Activated B cell treated with CpG ODN at 0.5 μM for 24 hours (primary cell): ENCODE data around the gene NUCKS1. TPM values are rescaled to one million over a fixed set of nuclear protein-coding genes. Genes with fewer than 3 reads are reported as not detected.

Source experiments
- ATAC-seq: fragments of 200-7000 bp; cut with Tn5 transposase; one replicate; pipeline ENCODE4 v1.10.0; 2021; ENCODE audit warnings: low read depth, mild to moderate bottlenecking, moderate library complexity
- CTCF ChIA-PET: fragments of 350-600 bp; sonication (Branson Sonifier 250); formaldehyde crosslinking; loops from one replicate; lab custom pipeline; 2021; ENCODE audit warnings: antibody characterized with exemption; lab: Charles Lee
- POLR2A ChIA-PET: fragments of 350-600 bp; sonication (Branson Sonifier 250); formaldehyde crosslinking; loops from one replicate; lab custom pipeline; 2021; ENCODE audit warnings: antibody characterized with exemption; lab: Charles Lee
- DNase-seq: peaks from one replicate; pipeline ENCODE4 v3.0.0; 2022
- H3K27ac Mint-ChIP-seq: one replicate; pipeline ENCODE4 v1.8.0; 2020; ENCODE audit warnings: mixed read lengths
- H3K27me3 Mint-ChIP-seq: one replicate; pipeline ENCODE4 v1.8.0; 2021; ENCODE audit warnings: mixed read lengths
- H3K36me3 Mint-ChIP-seq: one replicate; pipeline ENCODE4 v1.8.0; 2021; ENCODE audit warnings: low read depth, mixed read lengths
- H3K4me1 Mint-ChIP-seq: one replicate; pipeline ENCODE4 v1.8.0; 2021; ENCODE audit warnings: mixed read lengths
- H3K4me3 Mint-ChIP-seq: one replicate; pipeline ENCODE4 v1.8.0; 2020; ENCODE audit warnings: mild to moderate bottlenecking, mixed read lengths
- H3K9me3 Mint-ChIP-seq: one replicate; pipeline ENCODE4 v1.8.0; 2020; ENCODE audit warnings: mixed read lengths
- CTCF ChIP-seq: fragments of 200-600 bp; IDR thresholded peaks from one replicate; pipeline ENCODE4 v1.8.0; 2022; ENCODE audit warnings: antibody characterized with exemption, mild to moderate bottlenecking
- intact Hi-C: fragments of 100-400 bp; cut with micrococcal nuclease; formaldehyde crosslinking; loops from one replicate; pipeline ENCODE4 v1.15.1; 2024
- total RNA-seq: library from RNA; stranded (reverse); gene quantifications from 2 replicates; pipeline ENCODE4 v1.2.3, GENCODE V29; 2022

The NUCKS1 gene
- total RNA-seq, 1 donor from 2014 or later = 113 TPM

GRCh38 chr1:205743977-205744376 lies 6.0 kb downstream of the NUCKS1 start:
- H3K4me1 Mint-ChIP-seq = peaks cover 67% of the 10 kb centered on the region
- peak overlapping the region; percentile 11 for H3K4me3 Mint-ChIP-seq
- no peak for DNase-seq
- intact Hi-C loops = loop anchor here (10.0 kb wide), 1 partner anchor 619 kb away; the partner anchor contains the start of gene RBBP5
- no peak for TF ChIP-seq CTCF
- POLR2A ChIA-PET = interaction anchor here (0.7 kb wide), 1 partner anchor 61 kb away, joined by 7 read pairs; no protein-coding TSS in a partner anchor
- no peak for ATAC-seq
- peaks cover 39% of the 10 kb centered on the region for H3K36me3 Mint-ChIP-seq
- no peaks in the 10 kb centered on the region for H3K27me3 Mint-ChIP-seq
- H3K27ac Mint-ChIP-seq = no peak overlapping the region
- no peaks in the 10 kb centered on the region for H3K9me3 Mint-ChIP-seq
- CTCF ChIA-PET = no interaction called here

- intact Hi-C loops = loop anchor here (10.0 kb wide), 1 partner anchor 617 kb away; the partner anchor contains the start of gene RBBP5
- POLR2A ChIA-PET = interaction anchor here (0.7 to 1.9 kb wide), 5 partner anchors 10 to 289 kb away, joined by 3 to 9 read pairs (median 5); partner anchors contain the start of gene RAB29
- no peak for ATAC-seq
- Mint-ChIP-seq H3K27ac (no peak overlapping the region), H3K4me3 (no peak overlapping the region), H3K27me3 (no peaks in the 10 kb centered on the region), H3K4me1 (peaks cover 52% of the 10 kb centered on the region), H3K9me3 (no peaks in the 10 kb centered on the region), H3K36me3 (peaks cover 24% of the 10 kb centered on the region)
- no peak for DNase-seq
- TF ChIP-seq CTCF = no peak
- CTCF ChIA-PET = interaction anchor here (0.7 kb wide), 1 partner anchor 28 kb away, joined by 3 read pairs; no protein-coding TSS in a partner anchor
Observed at GRCh38 chr1:205741681-205742080, 8.3 kb downstream of the NUCKS1 start.

- Mint-ChIP-seq H3K4me1 (peaks cover 42% of the 10 kb centered on the region), H3K36me3 (peaks cover 17% of the 10 kb centered on the region), H3K27ac (no peak overlapping the region), H3K9me3 (no peaks in the 10 kb centered on the region), H3K4me3 (no peak overlapping the region), H3K27me3 (no peaks in the 10 kb centered on the region)
- ChIA-PET POLR2A (interaction anchor here (0.5 to 1.0 kb wide), 4 partner anchors 10 to 244 kb away, joined by 3 to 5 read pairs (median 4); partner anchors contain the start of genes NUCKS1 and RAB29), CTCF (interaction anchor here (1.0 to 1.5 kb wide), 4 partner anchors 10 to 238 kb away, joined by 3 to 5 read pairs (median 4); no protein-coding TSS in a partner anchor)
- intact Hi-C loops = loop anchor here (10.0 kb wide), 1 partner anchor 615 kb away; the partner anchor contains the start of gene RBBP5
- no peak for TF ChIP-seq CTCF
- ATAC-seq (no peak), DNase-seq (no peak)
Observed at GRCh38 chr1:205739348-205740160, 10.4 kb downstream of the NUCKS1 start.

GRCh38 chr1:205735218-205735617 lies 14.8 kb downstream of the NUCKS1 start:
- no peak overlapping the region for H3K4me3 Mint-ChIP-seq
- no peak for DNase-seq
- H3K9me3 Mint-ChIP-seq = no peaks in the 10 kb centered on the region
- peaks cover 30% of the 10 kb centered on the region for H3K36me3 Mint-ChIP-seq
- intact Hi-C loops = no loop called here
- ATAC-seq = no peak
- ChIA-PET POLR2A (interaction anchor here (0.6 to 2.1 kb wide), 3 partner anchors 15 to 170 kb away, joined by 5 to 6 read pairs (median 5); partner anchors contain the start of genes NUCKS1 and RAB29), CTCF (interaction anchor here (1.2 kb wide), 1 partner anchor 24 kb away, joined by 4 read pairs; no protein-coding TSS in a partner anchor)
- no peak for TF ChIP-seq CTCF
- no peak overlapping the region for H3K27ac Mint-ChIP-seq
- peaks cover 21% of the 10 kb centered on the region for H3K4me1 Mint-ChIP-seq
- H3K27me3 Mint-ChIP-seq = no peaks in the 10 kb centered on the region
